Stimulated activated naive CD8-positive, alpha-beta T cell treated with anti-CD3 and anti-CD28 coated beads, Interleukin-15, amount 100 ng/mL, for 72 hours (primary cell): Measurements from ENCODE around the gene MAGEB17.
"Not testable (repeated sequence)": the region's sequence is repeated elsewhere in the genome, so short reads cannot be mapped to it uniquely, and the experiment has no call there.

Experiments
- ATAC-seq: fragments of 150-1000 bp; cut with Tn5 transposase; 2 replicates; pipeline ENCODE4 v1.10.0; 2021; ENCODE audit warnings: mild to moderate bottlenecking, moderate library complexity
- DNase-seq, 2 donors: peaks; one replicate each; pipeline ENCODE4 v3.0.0; 2021 to 2022
- H3K27ac Mint-ChIP-seq, 2 donors: one replicate each; pipeline ENCODE4 v1.8.0; 2022; ENCODE audit warnings: mild to moderate bottlenecking in 2 of 2, mixed read lengths in 2 of 2, moderate library complexity in 2 of 2
- H3K27me3 Mint-ChIP-seq: one replicate; pipeline ENCODE4 v1.8.0; 2022; ENCODE audit warnings: mixed read lengths
- H3K4me1 Mint-ChIP-seq: one replicate; pipeline ENCODE4 v1.8.0; 2022; ENCODE audit warnings: mild to moderate bottlenecking, mixed read lengths
- H3K4me3 Mint-ChIP-seq, 2 donors: one replicate each; pipeline ENCODE4 v1.8.0; 2022; ENCODE audit warnings: mild to moderate bottlenecking in 2 of 2, mixed read lengths in 2 of 2, moderate library complexity in 1 of 2
- H3K9me3 Mint-ChIP-seq, 2 donors: one replicate each; pipeline ENCODE4 v1.8.0; 2022; ENCODE audit warnings: mixed read lengths in 2 of 2

The MAGEB17 gene

DNA sequence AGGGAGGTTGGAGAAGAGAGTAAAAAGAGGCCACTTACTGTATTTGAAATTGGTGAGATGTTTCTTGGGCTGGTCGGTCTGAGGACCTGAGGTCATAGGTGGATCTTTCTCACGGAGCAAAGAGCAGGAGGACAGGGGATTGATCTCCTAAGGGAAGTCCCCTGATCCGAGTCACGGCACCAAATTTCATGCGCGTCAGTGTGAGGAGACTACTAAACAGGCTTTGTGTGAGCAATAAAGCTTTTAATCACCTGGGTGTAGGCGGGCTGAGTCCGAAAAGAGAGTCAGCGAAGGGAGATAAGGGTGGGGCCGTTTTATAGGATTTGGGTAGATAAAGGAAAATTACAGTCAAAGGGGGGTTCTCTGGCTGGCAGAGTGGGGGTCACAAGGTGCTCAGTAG, 16.6 kb downstream of the MAGEB17 start:
- peaks cover 13% of the 10 kb centered on the region for H3K4me1 Mint-ChIP-seq
- H3K27me3 Mint-ChIP-seq = peaks cover 13% of the 10 kb centered on the region
- not testable (repeated sequence) for H3K4me3 Mint-ChIP-seq, ATAC-seq, DNase-seq, H3K27ac Mint-ChIP-seq, H3K9me3 Mint-ChIP-seq

DNA sequence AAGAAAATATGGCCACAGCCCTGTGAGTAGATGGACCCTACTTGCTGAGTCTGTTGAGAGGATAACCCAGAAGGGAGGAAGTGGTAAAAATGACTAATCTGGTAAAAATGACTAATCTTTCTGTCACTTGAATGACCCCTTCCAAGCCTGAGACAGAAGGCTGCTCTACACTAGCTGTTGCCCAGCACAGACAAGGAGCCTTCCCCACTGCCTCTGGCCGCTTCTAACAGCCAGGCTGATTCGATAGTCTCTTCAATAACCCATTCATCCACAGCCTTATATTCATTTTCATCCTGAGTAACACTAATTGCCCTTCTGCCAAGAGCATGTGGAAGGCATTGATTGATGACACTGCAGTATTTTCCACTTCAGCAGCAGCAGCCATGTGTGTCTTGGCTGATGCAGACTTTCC, 18.4 kb downstream of the MAGEB17 start:
- H3K27ac Mint-ChIP-seq = no peak overlapping the region
- H3K9me3 Mint-ChIP-seq = no peaks in the 10 kb centered on the region
- peaks cover 13% of the 10 kb centered on the region for H3K4me1 Mint-ChIP-seq
- DNase-seq (no peak), ATAC-seq (peak; percentile 91)
- no peak overlapping the region for H3K4me3 Mint-ChIP-seq
- peaks cover 13% of the 10 kb centered on the region for H3K27me3 Mint-ChIP-seq

DNA sequence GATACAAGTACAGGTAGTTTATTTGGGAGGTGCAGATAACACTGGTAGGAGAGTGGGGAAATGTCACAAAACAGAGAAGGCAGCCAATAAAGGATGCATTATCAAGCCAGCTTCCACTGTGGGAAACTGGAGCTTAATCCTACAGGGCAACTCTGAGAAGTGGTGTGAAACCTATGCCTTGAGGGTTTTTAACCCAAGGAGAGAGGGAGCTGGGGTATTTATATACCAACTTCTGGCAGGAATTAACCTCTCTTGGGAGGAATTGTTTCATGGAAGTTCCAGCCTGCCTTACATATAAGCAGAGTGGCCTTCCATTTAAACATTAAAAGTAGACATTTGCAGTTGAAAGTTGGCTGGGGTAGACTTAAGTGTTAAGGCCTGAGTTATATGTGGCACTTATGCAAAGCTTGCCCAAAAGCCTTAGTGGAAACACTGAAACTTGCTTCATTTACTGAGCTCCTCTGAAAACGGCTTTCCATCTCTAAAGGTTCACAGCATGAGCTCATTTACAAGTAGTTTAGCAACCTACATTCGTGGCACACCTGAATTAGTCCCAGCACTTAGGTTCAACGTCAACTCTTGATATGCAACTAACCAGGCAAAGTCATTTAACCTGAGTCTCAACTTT, 19.2 kb downstream of the MAGEB17 start:
- peaks cover 13% of the 10 kb centered on the region for H3K4me1 Mint-ChIP-seq
- no peak for ATAC-seq
- DNase-seq = no peak
- H3K9me3 Mint-ChIP-seq = no peaks in the 10 kb centered on the region
- H3K27me3 Mint-ChIP-seq = peaks cover 20% of the 10 kb centered on the region
- no peak overlapping the region for H3K4me3 Mint-ChIP-seq
- no peak overlapping the region for H3K27ac Mint-ChIP-seq

DNA sequence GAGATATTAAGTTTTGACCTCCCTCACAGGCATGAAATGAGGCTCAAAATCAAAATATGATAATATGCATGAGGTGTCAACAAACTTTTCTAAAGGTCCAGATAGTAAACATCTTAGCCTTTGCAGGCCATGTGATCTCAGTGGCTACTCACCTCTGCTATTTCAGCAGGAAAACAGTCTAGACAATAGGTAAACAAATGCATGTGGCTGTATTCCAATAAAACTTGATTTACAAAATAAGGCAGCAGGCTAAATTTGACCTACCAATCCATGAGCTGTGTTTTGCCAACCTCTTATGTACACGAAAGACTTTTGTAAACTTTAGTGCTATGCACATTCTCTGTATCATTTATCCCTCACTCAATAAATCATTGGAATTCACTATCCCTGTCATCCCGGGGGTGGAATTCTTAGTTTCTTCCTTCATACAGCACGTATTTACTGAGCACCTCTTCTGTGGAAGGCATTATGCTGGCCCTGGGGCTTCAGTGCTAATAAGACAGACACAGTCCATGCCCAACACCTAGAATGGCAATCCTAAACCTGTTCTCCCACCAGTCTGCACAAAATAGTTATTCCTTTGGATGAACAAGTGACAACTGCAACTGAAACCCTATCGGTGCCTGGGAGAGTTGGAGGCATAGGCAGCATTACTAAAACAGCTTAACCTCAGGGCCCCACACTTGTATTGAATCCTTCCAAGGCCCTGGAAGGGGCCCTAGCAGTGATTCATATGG, 19.9 kb downstream of the MAGEB17 start:
- Mint-ChIP-seq H3K27me3 (peaks cover 27% of the 10 kb centered on the region), H3K4me1 (peaks cover 13% of the 10 kb centered on the region), H3K27ac (no peak overlapping the region), H3K4me3 (no peak overlapping the region), H3K9me3 (no peaks in the 10 kb centered on the region)
- DNase-seq (no peak), ATAC-seq (no peak)

DNA sequence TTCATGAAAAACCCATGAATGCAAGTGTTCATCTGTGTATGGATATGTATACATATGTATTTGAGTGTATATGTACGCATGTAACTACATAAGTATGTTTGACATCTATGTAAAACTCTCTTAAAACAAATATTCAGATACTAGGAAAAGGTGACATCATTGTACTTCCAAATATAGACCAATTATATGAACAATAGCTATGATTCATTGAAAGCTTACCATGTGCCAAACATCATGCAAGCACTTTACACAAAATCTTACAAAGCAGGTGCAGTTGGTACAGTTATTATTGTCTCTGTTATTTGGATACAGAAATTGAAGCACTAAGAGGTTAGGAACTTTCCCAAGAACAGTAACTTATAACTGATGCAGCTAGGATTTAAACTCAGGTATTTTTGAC, 21.4 kb downstream of the MAGEB17 start:
- Mint-ChIP-seq H3K4me3 (no peak overlapping the region), H3K9me3 (no peaks in the 10 kb centered on the region), H3K27me3 (peaks cover 20% of the 10 kb centered on the region), H3K27ac (no peak overlapping the region), H3K4me1 (peaks cover 13% of the 10 kb centered on the region)
- DNase-seq = no peak
- no peak for ATAC-seq

DNA sequence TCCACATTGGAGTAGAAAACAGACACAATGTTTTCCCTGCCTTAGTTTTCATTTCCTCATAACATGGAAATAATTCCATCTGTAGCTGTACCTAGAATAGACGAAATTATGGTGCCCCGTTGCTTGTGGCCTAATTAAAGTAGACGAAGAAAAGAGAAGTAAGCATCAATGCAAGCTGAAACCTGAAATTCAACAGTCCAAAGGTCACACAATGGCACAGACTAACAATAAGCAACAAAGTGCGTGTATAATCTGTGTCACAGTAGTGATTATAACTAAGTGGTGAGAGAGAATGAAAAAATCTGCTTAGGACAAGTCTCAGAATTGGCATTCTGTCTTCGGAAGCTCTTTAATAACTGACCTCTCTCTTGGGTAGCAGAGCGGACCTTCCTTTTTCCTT, 24.3 kb downstream of the MAGEB17 start:
- DNase-seq = no peak
- no peaks in the 10 kb centered on the region for H3K4me1 Mint-ChIP-seq
- H3K4me3 Mint-ChIP-seq = no peak overlapping the region
- H3K9me3 Mint-ChIP-seq = no peaks in the 10 kb centered on the region
- H3K27ac Mint-ChIP-seq = peak overlapping the region in 1 of 2 donors; percentile 48
- no peak for ATAC-seq
- peaks cover 15% of the 10 kb centered on the region for H3K27me3 Mint-ChIP-seq

DNA sequence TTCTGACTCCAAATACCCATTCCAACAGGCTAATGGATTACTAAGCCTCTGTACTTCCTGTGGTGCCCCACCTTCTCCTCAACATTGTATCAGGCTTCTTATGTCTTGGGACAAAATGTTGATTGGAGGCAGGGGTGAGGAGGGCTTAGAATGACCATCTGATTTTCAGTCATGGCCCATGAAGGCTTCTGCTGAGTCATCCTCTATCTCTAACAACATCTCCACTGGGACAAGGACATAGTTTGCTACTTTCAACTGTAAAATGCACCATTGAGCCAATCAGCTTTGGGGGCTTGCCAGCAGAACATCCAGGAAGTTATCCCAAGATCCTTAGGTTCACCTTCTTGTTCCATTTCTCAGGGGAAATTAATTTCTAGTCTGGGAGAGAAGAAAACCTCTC, 29.5 kb downstream of the MAGEB17 start:
- H3K27me3 Mint-ChIP-seq = peaks cover 11% of the 10 kb centered on the region
- H3K27ac Mint-ChIP-seq = no peak overlapping the region
- no peaks in the 10 kb centered on the region for H3K4me1 Mint-ChIP-seq
- peaks cover 0 to 3% of the 10 kb centered on the region in 2 donors for H3K9me3 Mint-ChIP-seq
- no peak for ATAC-seq
- H3K4me3 Mint-ChIP-seq = no peak overlapping the region
- DNase-seq = no peak

DNA sequence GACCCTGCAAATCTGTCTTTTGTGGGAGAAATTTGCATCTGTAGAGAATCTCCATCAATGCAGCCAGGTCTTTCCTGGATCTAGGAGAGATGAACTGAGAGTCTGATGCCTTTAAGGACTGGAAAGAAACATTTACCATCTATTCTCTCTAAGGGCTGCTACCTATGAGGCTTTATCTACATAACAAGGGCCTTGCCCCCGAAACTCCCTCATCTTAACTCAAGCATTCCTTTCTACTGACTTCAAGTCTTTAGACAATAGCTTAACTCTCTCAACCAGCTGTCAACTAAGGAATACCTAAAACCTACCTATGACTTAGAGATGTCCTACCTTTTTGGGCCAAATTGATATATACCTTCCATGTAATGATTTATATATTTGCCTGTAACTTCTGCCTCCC, 32.1 kb downstream of the MAGEB17 start:
- no peak for DNase-seq
- Mint-ChIP-seq H3K9me3 (peaks cover 0 to 5% of the 10 kb centered on the region in 2 donors), H3K4me1 (no peaks in the 10 kb centered on the region), H3K4me3 (no peak overlapping the region), H3K27ac (no peak overlapping the region), H3K27me3 (peaks cover 7% of the 10 kb centered on the region)
- no peak for ATAC-seq

DNA sequence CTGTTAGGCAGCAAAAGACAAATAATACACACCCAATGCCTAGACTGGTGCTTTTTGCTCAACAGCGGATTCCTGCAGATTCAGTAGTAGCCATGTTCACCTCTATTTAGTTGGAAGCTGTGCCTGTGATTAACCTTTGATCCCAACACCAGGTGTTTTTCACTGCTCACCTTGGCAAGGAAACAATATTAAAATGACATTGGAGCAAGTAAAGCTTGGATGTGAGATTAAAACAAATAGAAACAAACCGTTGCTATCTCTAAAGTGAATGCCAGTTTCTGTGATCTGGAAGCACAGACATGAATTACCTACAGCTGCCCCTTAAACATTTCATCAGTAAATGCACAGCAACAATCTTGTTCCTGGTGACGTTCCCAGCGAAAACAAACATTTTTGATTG, 35.7 kb downstream of the MAGEB17 start:
- no peak for DNase-seq
- ATAC-seq = no peak
- no peaks in the 10 kb centered on the region for H3K27me3 Mint-ChIP-seq
- H3K27ac Mint-ChIP-seq = no peak overlapping the region
- no peak overlapping the region for H3K4me3 Mint-ChIP-seq
- no peaks in the 10 kb centered on the region for H3K4me1 Mint-ChIP-seq
- H3K9me3 Mint-ChIP-seq = peaks cover 0 to 5% of the 10 kb centered on the region in 2 donors

DNA sequence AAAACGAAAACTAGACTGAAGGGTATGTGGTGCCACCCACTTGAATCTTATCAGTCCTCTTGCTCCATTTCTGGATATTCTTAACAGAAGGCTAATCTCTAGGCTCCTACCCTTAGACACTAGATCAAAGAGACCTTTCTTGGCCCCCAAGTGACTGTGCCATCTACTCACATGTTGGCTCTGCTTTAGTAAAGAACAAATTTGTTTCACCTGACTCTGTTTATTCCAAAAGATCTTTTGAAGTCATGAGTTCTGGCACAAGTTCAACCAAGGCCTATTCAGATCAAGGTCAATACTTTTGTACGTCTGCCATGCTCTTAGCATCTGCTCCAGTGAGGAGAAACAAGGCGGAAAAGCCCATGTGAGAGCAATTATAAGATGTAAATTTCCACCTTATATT, 37.3 kb downstream of the MAGEB17 start:
- Mint-ChIP-seq H3K27ac (no peak overlapping the region), H3K4me3 (no peak overlapping the region), H3K27me3 (no peaks in the 10 kb centered on the region), H3K9me3 (peaks cover 0 to 5% of the 10 kb centered on the region in 2 donors), H3K4me1 (no peaks in the 10 kb centered on the region)
- DNase-seq (no peak), ATAC-seq (no peak)

DNA sequence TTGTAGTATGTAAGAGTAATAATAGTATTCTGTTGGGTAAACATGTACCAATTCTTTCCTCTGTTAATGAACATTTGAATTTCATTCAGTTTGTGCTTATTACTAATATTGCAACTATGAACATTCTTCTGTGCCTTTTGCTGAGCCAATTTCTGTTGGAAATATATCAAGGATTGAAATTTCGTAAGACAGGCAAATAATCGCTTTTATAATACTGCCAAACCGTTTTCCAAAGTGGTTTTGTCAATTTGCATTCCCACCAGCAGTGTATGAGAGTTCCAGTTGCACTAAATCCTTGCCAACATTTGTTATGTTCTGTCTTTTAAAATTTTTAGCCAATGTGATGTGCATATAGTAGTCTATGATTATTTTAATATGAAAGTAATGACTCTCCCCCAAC, 38.6 kb downstream of the MAGEB17 start:
- Mint-ChIP-seq H3K4me1 (no peaks in the 10 kb centered on the region), H3K4me3 (no peak overlapping the region), H3K9me3 (peaks cover 0 to 5% of the 10 kb centered on the region in 2 donors), H3K27me3 (no peaks in the 10 kb centered on the region), H3K27ac (no peak overlapping the region)
- DNase-seq (no peak), ATAC-seq (no peak)

DNA sequence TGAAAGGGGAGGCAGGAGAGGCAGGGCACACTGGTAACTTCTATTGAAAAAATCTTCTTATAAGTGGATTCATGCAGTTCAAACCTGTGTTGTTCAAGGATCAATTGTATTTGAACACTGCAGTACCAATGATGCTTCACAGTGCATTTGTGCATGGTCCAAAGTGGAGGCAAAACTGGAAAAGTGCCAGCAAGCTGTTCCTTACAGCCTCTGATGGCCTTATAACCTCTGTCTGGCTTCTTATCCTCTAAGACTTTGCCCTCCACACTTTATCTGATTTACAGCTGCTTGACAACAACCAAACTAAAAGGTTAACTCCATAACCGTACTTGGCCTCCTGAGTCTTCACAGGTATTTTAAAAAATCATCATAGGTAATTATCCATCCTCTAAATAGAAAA, 40.4 kb downstream of the MAGEB17 start:
- ATAC-seq (no peak), DNase-seq (no peak)
- Mint-ChIP-seq H3K9me3 (no peaks in the 10 kb centered on the region), H3K4me3 (no peak overlapping the region), H3K27me3 (no peaks in the 10 kb centered on the region), H3K4me1 (no peaks in the 10 kb centered on the region), H3K27ac (peak overlapping the region in 1 of 2 donors; percentile 62)

DNA sequence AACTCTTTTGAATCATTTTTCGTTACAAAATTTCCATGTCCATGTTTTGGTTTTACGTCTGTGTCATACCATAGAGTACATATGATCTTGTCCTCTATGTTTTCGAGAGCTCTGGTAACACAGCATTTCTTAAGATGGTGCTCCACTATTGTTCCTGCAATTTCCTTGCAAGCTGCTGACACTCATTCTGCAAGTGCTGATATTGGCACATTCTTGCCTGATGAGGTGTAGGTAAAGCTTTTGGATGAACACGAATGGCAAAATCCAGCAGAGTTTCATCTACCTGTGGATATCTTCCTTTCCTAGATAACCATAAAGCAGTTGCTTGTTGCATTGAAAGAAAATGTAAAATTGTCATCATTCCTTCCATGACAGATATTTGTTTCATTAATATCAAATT, 41.3 kb downstream of the MAGEB17 start:
- no peak for DNase-seq
- H3K4me1 Mint-ChIP-seq = no peaks in the 10 kb centered on the region
- ATAC-seq = no peak

DNA sequence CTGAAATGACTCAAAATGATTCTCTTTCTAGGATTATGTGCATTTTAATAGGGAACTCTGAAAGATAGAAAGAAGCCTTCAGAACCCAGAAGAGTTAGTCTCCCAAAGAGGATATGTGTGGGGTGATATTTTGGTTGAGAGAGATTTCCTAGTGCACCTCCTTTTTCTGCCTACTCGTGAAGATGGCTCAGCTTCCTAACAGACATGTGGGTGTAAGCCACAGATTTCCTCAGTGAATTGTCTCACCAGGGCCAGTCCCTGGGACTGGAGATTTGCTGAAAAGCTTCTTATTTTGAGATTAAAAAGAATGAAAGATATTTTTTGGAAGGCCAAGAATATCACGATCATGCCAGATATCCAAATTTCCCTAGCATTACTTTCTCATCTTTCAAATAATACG, 42.8 kb downstream of the MAGEB17 start:
- Mint-ChIP-seq H3K27me3 (no peaks in the 10 kb centered on the region), H3K9me3 (no peaks in the 10 kb centered on the region), H3K4me3 (no peak overlapping the region), H3K27ac (no peak overlapping the region), H3K4me1 (no peaks in the 10 kb centered on the region)
- no peak for ATAC-seq
- DNase-seq = no peak

More for the DNA sequence above, 41.3 kb downstream of the MAGEB17 start:
- H3K9me3 Mint-ChIP-seq = no peaks in the 10 kb centered on the region
- H3K27me3 Mint-ChIP-seq = no peaks in the 10 kb centered on the region
- H3K4me3 Mint-ChIP-seq = no peak overlapping the region
- H3K27ac Mint-ChIP-seq = no peak overlapping the region

DNA sequence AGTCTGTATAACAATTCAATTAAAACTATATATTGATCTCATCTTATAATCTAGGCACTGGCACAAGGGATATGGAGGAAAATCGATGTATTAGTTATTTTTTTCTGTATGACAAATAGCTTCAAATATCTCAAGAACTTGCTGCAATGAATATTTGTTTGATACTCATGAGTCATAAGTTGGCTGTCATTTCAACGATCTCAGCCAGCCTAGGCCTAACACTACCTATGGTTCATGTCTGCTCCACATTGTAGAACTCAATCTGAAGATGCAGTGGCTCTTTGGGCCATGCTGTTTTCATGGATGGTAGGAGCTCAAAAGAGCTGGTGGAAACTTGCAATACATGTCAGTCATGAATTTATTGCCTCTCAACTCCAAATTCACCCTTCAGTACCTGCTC, 44.7 kb downstream of the MAGEB17 start:
- Mint-ChIP-seq H3K27me3 (no peaks in the 10 kb centered on the region), H3K27ac (no peak overlapping the region), H3K4me1 (no peaks in the 10 kb centered on the region), H3K9me3 (no peaks in the 10 kb centered on the region), H3K4me3 (no peak overlapping the region)
- ATAC-seq = no peak
- DNase-seq = no peak

DNA sequence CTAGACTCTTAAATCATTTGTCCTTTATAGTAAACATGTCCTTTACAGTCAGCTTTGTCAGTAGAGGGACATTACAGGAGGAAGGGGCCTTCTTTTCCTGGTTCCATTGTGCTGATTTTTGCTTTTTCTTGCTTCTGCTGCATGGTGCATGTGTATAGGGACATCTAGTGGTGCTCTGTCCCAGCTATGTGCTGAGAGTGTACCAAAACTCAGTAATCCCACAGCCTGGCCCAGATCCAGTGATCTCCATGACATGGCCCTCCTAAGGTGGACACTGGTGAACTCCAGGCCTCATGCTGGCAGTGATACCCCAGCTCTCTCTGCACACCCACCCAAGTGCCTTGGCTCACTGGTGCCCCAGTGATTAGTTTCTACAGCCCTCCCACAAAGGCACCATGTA, 45.2 kb downstream of the MAGEB17 start:
- Mint-ChIP-seq H3K4me1 (no peaks in the 10 kb centered on the region), H3K4me3 (no peak overlapping the region), H3K27me3 (no peaks in the 10 kb centered on the region), H3K9me3 (no peaks in the 10 kb centered on the region), H3K27ac (peak overlapping the region in 1 of 2 donors; percentile 82)
- DNase-seq = no peak
- ATAC-seq = no peak

DNA sequence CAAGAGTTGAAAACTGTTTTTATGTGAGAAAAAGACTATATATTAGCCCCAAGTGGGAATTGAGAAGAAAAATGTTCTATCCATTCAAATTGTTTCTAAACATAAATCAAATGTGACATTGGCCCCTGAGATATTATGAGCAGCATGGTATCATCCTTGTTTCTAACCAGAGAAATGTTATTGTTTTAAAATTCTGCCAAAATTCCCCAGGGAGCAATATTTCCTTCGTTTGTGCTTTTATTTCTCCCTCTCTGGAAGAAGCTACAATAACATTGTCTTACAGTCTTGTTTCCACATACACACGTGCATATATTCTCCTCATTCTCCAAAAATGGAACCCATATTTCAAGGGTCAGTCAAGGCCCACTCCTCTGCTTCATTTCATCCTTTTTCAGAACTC, 46.7 kb downstream of the MAGEB17 start:
- Mint-ChIP-seq H3K9me3 (no peaks in the 10 kb centered on the region), H3K27ac (no peak overlapping the region), H3K27me3 (no peaks in the 10 kb centered on the region), H3K4me1 (no peaks in the 10 kb centered on the region), H3K4me3 (no peak overlapping the region)
- no peak for ATAC-seq
- DNase-seq = no peak
